Endometrial microvascular endothelial cells (primary cell): ENCODE data around the gene CACNG3. TPM values are rescaled to one million over a fixed set of nuclear protein-coding genes. Genes with fewer than 3 reads are reported as not detected.
"Not testable (repeated sequence)": the region's sequence is repeated elsewhere in the genome, so short reads cannot be mapped to it uniquely, and the experiment has no call there.

ENCODE experiments used
- in situ Hi-C: cut with HindIII; loops from 2 replicates; pipeline ENCODE4 v1.10.0; 2017; ENCODE audit warnings: low sequenced_read_pairs, low pct_unique_long_range_greater_than_20kb; ENCODE audit errors: inconsistent ontology term
- total RNA-seq: library from RNA; depleted of rRNA; stranded (reverse); fragments of >200 nt; gene quantifications from one replicate; pipeline ENCODE4 v1.2.3, GENCODE V29; 2015; ENCODE audit errors: inconsistent ontology term

The CACNG3 gene
- total RNA-seq, 1 donor from 2014 or later: not detected

GRCh38 chr16:24273508-24274182, 17.5 kb downstream of the CACNG3 start:
- in situ Hi-C loops: no loop called here

- in situ Hi-C loops: no loop called here
Measured at GRCh38 chr16:24275413-24275812, 19.3 kb downstream of the CACNG3 start.

- in situ Hi-C loops: no loop called here
Measured at GRCh38 chr16:24279982-24280515, 23.9 kb downstream of the CACNG3 start.

- in situ Hi-C loops: no loop called here
Measured at GRCh38 chr16:24281466-24281865, 25.3 kb downstream of the CACNG3 start.

GRCh38 chr16:24282141-24282540, 26.0 kb downstream of the CACNG3 start:
- in situ Hi-C loops: no loop called here

GRCh38 chr16:24286741-24287405, 30.7 kb downstream of the CACNG3 start:
- in situ Hi-C loops: no loop called here

GRCh38 chr16:24288516-24288915, 32.4 kb downstream of the CACNG3 start:
- in situ Hi-C loops: no loop called here

- in situ Hi-C loops: no loop called here
Measured at GRCh38 chr16:24289166-24289700, 33.1 kb downstream of the CACNG3 start.

- in situ Hi-C loops: no loop called here
Measured at GRCh38 chr16:24291932-24292331, 35.8 kb downstream of the CACNG3 start.

GRCh38 chr16:24294131-24294530, 38.0 kb downstream of the CACNG3 start:
- in situ Hi-C loops: no loop called here

- in situ Hi-C loops: no loop called here
Measured at GRCh38 chr16:24297375-24297774, 41.2 kb downstream of the CACNG3 start.

GRCh38 chr16:24298548-24299167, 42.5 kb downstream of the CACNG3 start:
- in situ Hi-C loops: no loop called here

- in situ Hi-C loops: not testable (repeated sequence)
Measured at GRCh38 chr16:24300750-24301149, 44.6 kb downstream of the CACNG3 start.

GRCh38 chr16:24302636-24303035, 46.5 kb downstream of the CACNG3 start:
- in situ Hi-C loops: no loop called here

GRCh38 chr16:24308200-24308599, 52.1 kb downstream of the CACNG3 start:
- in situ Hi-C loops: no loop called here

- in situ Hi-C loops: no loop called here
Measured at GRCh38 chr16:24309258-24310142, 53.4 kb downstream of the CACNG3 start.

GRCh38 chr16:24315343-24315742, 59.2 kb downstream of the CACNG3 start:
- in situ Hi-C loops: no loop called here

- in situ Hi-C loops: no loop called here
Measured at GRCh38 chr16:24318680-24319079, 62.5 kb downstream of the CACNG3 start.
